Prostate gland (tissue), 2 donors: ENCODE measurements around the gene MTA1.

Source experiments
- POLR2AphosphoS5 ChIP-seq: sonication (generic); formaldehyde crosslinking; IDR thresholded peaks from one replicate; pipeline ENCODE4 v1.6.1; 2017; ENCODE audit warnings: antibody characterized with exemption
- TF ChIP-seq, protein P1 (sequence below), 4 experiments: fragments of 200-600 bp in 2 of 4; fragments of 450-650 bp in 2 of 4; sonication (generic) in 2 of 4; IDR thresholded peaks; 1 replicate in 3 of 4; 2 replicates in 1 of 4; pipeline ENCODE4 v1.5.1; 2016 to 2019; ENCODE audit warnings: antibody characterized with exemption in 4 of 4, mild to moderate bottlenecking in 2 of 4, moderate library complexity in 2 of 4

DNA sequence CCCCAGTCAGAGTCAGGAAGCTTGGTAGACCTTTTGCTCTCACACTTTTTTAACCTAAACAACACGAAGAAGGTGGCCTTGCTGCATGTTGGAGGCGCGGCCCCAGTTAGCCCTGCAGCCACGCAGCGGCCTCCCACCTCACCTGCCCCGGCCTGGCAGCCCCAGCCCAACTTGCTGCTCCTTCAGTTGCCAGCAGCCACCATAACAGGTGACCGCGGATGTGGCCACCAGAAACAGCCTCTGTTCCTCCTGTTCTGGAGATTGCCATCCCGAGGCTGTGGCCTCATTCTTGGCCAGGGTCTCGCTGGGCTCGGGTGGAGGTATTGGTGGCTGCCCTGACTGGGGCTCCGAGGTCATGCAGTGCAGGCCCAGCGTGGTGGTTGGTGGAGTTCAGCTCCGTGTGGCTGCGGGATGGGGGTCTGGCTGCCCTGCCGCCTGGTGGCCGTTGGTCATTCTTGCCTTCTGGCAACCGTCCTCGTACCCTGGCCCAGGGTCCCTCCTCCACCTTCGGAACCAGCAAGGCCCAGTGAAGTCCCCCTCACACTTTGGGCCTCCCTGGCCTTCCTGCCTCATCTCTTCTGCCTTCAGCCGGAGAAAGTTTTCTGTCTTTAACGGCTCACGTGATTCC lies 42.0 kb upstream of the MTA1 start:
- TF ChIP-seq, protein P1, sequence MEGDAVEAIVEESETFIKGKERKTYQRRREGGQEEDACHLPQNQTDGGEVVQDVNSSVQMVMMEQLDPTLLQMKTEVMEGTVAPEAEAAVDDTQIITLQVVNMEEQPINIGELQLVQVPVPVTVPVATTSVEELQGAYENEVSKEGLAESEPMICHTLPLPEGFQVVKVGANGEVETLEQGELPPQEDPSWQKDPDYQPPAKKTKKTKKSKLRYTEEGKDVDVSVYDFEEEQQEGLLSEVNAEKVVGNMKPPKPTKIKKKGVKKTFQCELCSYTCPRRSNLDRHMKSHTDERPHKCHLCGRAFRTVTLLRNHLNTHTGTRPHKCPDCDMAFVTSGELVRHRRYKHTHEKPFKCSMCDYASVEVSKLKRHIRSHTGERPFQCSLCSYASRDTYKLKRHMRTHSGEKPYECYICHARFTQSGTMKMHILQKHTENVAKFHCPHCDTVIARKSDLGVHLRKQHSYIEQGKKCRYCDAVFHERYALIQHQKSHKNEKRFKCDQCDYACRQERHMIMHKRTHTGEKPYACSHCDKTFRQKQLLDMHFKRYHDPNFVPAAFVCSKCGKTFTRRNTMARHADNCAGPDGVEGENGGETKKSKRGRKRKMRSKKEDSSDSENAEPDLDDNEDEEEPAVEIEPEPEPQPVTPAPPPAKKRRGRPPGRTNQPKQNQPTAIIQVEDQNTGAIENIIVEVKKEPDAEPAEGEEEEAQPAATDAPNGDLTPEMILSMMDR (IDR thresholded peaks at IDR 0.05): no peak
- TF ChIP-seq POLR2AphosphoS5: no peak
